SK-N-SH treated with all-trans-retinoic acid at 6 μM for 48 hours (cell line): Measurements from ENCODE around the gene PDZD4.

ENCODE experiments used
- CSRNP3 ChIP-seq: fragments of 250-450 bp; sonication (Bioruptor Pico); IDR thresholded peaks from 2 replicates; pipeline ENCODE4 v1.5.1; 2021; ENCODE audit warnings: mild to moderate bottlenecking, moderate library complexity
- OSR1 ChIP-seq: fragments of 250-450 bp; sonication (Bioruptor Pico); IDR thresholded peaks from 2 replicates; pipeline ENCODE4 v1.8.0; 2022; ENCODE audit warnings: moderate library complexity, mild to moderate bottlenecking, inconsistent platforms
- PATZ1 ChIP-seq: fragments of 250-450 bp; sonication (Bioruptor Pico); IDR thresholded peaks from 2 replicates; pipeline ENCODE4 v1.8.0; 2020; ENCODE audit warnings: mild to moderate bottlenecking, moderate library complexity, borderline replicate concordance
- PPARA ChIP-seq: fragments of 250-450 bp; sonication (Bioruptor Pico); IDR thresholded peaks from 2 replicates; pipeline ENCODE4 v1.5.0; 2020; ENCODE audit warnings: mild to moderate bottlenecking, borderline replicate concordance
- TCF4 ChIP-seq: fragments of 250-450 bp; sonication (Bioruptor Pico); IDR thresholded peaks from 2 replicates; pipeline ENCODE4 v1.8.0; 2021; ENCODE audit warnings: mild to moderate bottlenecking, moderate library complexity, borderline replicate concordance
- TOX ChIP-seq: fragments of 250-450 bp; sonication (Bioruptor Pico); IDR thresholded peaks from 2 replicates; pipeline ENCODE4 v1.8.0; 2021; ENCODE audit warnings: mild to moderate bottlenecking, moderate library complexity, borderline replicate concordance
- ZC3H10 ChIP-seq: fragments of 250-450 bp; sonication (Bioruptor Pico); IDR thresholded peaks from 2 replicates; pipeline ENCODE4 v1.5.1; 2021; ENCODE audit warnings: mild to moderate bottlenecking, moderate library complexity
- ZNF565 ChIP-seq: fragments of 450-650 bp; formaldehyde crosslinking; conservative IDR thresholded peaks from 2 replicates; pipeline ENCODE4 v1.5.0; 2020; ENCODE audit warnings: low read depth, mild to moderate bottlenecking, moderate library complexity
- ZNF8 ChIP-seq: fragments of 450-650 bp; formaldehyde crosslinking; IDR thresholded peaks from 2 replicates; pipeline ENCODE4 v1.5.0; 2020; ENCODE audit warnings: mild to moderate bottlenecking, moderate library complexity
- TF ChIP-seq, protein P1 (sequence below): fragments of 250-450 bp; sonication (Bioruptor Pico); IDR thresholded peaks from 2 replicates; pipeline ENCODE4 v1.5.1; 2020; ENCODE audit warnings: low read depth, mild to moderate bottlenecking, moderate library complexity

GRCh38 chrX:153812220-153812619 is 18.1 kb downstream of the PDZD4 start:
- TF ChIP-seq ZNF8 (no peak), ZC3H10 (CRISPR knock-in tag) (no peak), PATZ1 (no peak), ZNF565 (CRISPR knock-in tag) (no peak), TCF4 (CRISPR knock-in tag) (no peak), PPARA (CRISPR knock-in tag) (no peak), OSR1 (no peak), CSRNP3 (CRISPR knock-in tag) (no peak), TOX (CRISPR knock-in tag) (no peak)
- TF ChIP-seq, protein P1, sequence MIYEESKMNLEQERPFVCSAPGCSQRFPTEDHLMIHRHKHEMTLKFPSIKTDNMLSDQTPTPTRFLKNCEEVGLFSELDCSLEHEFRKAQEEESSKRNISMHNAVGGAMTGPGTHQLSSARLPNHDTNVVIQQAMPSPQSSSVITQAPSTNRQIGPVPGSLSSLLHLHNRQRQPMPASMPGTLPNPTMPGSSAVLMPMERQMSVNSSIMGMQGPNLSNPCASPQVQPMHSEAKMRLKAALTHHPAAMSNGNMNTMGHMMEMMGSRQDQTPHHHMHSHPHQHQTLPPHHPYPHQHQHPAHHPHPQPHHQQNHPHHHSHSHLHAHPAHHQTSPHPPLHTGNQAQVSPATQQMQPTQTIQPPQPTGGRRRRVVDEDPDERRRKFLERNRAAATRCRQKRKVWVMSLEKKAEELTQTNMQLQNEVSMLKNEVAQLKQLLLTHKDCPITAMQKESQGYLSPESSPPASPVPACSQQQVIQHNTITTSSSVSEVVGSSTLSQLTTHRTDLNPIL (CRISPR knock-in tag), result no peak
